Upper lobe of left lung (tissue), 6 donors: ENCODE data around the gene MEGF11. TPM values are rescaled to one million over a fixed set of nuclear protein-coding genes. Genes with fewer than 3 reads are reported as not detected.

Source experiments
- ATAC-seq, 2 donors: fragments of 200-7000 bp; cut with Tn5 transposase; one replicate each; pipeline ENCODE4 v1.9.1; 2022; ENCODE audit warnings: mild to moderate bottlenecking in 2 of 2, moderate library complexity in 2 of 2; ENCODE audit not compliant: low FRiP score in 2 of 2
- DNase-seq, 2 donors: peaks; one replicate each; pipeline ENCODE4 v3.0.0-alpha.2; 2019 to 2020
- H3K27ac ChIP-seq, 4 donors: fragments of 200-600 bp; sonication (generic); one replicate each; pipeline ENCODE4 v1.5.1; 2016 to 2019
- H3K27me3 ChIP-seq, 4 donors: fragments of 200-600 bp; sonication (generic); one replicate each; pipeline ENCODE4 v1.5.1; 2017 to 2019
- H3K36me3 ChIP-seq, 4 donors: fragments of 200-600 bp; sonication (generic); one replicate each; pipeline ENCODE4 v1.5.1; 2016 to 2019
- H3K4me1 ChIP-seq, 4 donors: fragments of 200-600 bp; sonication (generic); one replicate each; pipeline ENCODE4 v1.5.1; 2018 to 2019
- H3K4me3 ChIP-seq, 4 donors: fragments of 200-600 bp; sonication (generic); one replicate each; pipeline ENCODE4 v1.5.1; 2017 to 2019; ENCODE audit warnings: mild to moderate bottlenecking in 2 of 4, moderate library complexity in 1 of 4
- H3K9me3 ChIP-seq, 4 donors: fragments of 200-600 bp; sonication (generic); one replicate each; pipeline ENCODE4 v1.5.1; 2018 to 2019
- EP300 ChIP-seq, 4 donors: sonication (generic); formaldehyde crosslinking; IDR thresholded peaks; one replicate each; pipeline ENCODE4 v1.5.1; 2017; ENCODE audit warnings: antibody characterized with exemption in 4 of 4, control low read depth in 2 of 4
- POLR2A ChIP-seq, 4 donors: fragments of 450-650 bp; IDR thresholded peaks; one replicate each; pipeline ENCODE4 v1.5.1; 2016 to 2017; ENCODE audit warnings: antibody characterized with exemption in 4 of 4, mild to moderate bottlenecking in 2 of 4
- POLR2AphosphoS5 ChIP-seq, 2 donors: sonication (generic); formaldehyde crosslinking; IDR thresholded peaks; one replicate each; pipeline ENCODE4 v1.5.1; 2017; ENCODE audit warnings: antibody characterized with exemption in 2 of 2
- WGBS, 2 donors: methylation state at CpG; one replicate each; pipeline ENCODE4 v1.1.5; 2017 to 2018; 5-methylcytosine and 5-hydroxymethylcytosine counted together
- total RNA-seq, 6 donors: library from RNA; depleted of rRNA in 4 of 6; stranded (reverse); fragments of >200 nt in 4 of 6; gene quantifications; one replicate each; pipeline versions ENCODE4 v1.1.0 to v1.2.1, GENCODE V29; 2016 to 2021
- TF ChIP-seq, protein P1 (sequence below), 6 experiments: fragments of 450-650 bp in 4 of 6; fragments of 200-600 bp in 2 of 6; sonication (generic) in 2 of 6; IDR thresholded peaks; one replicate each; pipeline ENCODE4 v1.5.1; 2016 to 2019; ENCODE audit warnings: antibody characterized with exemption in 6 of 6
- donor health status: DM: no; HTN: no; CAD: no; lungs with moderate emphysema.
- donor health status: DM: no; HTN: yes; CAD: no; lungs with severe emphysema.

Gene MEGF11
- total RNA-seq, 6 donors from 2014 or later, result 1.5 to 4.0 (median 3.5) TPM; not detected in 3

DNA sequence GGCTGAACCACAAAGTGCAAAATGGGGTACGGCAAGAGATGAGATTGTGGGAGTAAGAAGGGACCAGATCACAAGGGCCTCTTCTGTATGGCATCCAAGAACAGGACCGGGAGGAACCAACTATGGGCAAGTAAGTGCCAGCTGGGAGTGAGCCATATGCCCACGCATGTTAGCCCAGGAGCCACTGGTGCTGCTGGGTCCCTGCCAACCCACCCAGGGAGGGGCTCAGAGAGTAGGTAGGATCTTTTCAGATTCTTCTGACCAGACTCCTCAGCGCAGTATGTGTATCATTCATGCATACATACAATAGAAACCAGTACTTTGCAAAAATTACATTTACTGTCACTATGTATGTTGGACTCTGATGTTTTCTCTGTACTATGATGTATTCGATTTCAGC lies 330.3 kb downstream of the MEGF11 start:
- H3K9me3 ChIP-seq, result no peaks in the 10 kb centered on the region
- DNase-seq, result no peak
- H3K36me3 ChIP-seq, result peaks cover 0 to 16% (median 5%) of the 10 kb centered on the region in 4 donors
- no peak overlapping the region for H3K4me3 ChIP-seq
- H3K27ac ChIP-seq, result no peak overlapping the region
- no peak for ATAC-seq
- 83 to 84% methylated on average over 5 of the region's 5 CpGs for WGBS, 2 donors
- TF ChIP-seq EP300 (IDR thresholded peaks at IDR 0.05) (no peak), POLR2AphosphoS5 (IDR thresholded peaks at IDR 0.05) (no peak), POLR2A (IDR thresholded peaks at IDR 0.05) (no peak)
- TF ChIP-seq, protein P1, sequence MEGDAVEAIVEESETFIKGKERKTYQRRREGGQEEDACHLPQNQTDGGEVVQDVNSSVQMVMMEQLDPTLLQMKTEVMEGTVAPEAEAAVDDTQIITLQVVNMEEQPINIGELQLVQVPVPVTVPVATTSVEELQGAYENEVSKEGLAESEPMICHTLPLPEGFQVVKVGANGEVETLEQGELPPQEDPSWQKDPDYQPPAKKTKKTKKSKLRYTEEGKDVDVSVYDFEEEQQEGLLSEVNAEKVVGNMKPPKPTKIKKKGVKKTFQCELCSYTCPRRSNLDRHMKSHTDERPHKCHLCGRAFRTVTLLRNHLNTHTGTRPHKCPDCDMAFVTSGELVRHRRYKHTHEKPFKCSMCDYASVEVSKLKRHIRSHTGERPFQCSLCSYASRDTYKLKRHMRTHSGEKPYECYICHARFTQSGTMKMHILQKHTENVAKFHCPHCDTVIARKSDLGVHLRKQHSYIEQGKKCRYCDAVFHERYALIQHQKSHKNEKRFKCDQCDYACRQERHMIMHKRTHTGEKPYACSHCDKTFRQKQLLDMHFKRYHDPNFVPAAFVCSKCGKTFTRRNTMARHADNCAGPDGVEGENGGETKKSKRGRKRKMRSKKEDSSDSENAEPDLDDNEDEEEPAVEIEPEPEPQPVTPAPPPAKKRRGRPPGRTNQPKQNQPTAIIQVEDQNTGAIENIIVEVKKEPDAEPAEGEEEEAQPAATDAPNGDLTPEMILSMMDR (IDR thresholded peaks at IDR 0.05), result no peak
- H3K27me3 ChIP-seq, result no peaks in the 10 kb centered on the region
- H3K4me1 ChIP-seq, result no peaks in the 10 kb centered on the region

DNA sequence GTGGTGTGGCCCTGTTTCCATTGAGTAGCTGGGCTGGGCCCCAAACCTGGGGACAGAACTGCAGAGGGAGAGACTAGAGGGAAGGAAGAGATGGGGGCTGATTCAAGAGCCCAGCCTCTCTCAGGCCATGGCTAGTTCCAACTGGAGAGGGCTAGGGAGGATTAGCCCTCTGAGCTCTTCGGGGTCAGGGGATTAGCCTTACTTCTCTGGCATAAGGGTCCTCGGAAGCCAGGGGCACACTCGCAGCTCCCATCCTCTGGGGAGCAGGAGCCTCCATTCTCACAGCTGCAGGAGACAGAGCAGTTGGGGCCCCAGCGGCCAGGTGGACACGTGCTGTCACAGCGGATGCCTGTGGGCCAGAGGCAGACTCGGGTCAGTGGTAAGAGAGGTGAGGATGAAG lies 330.9 kb downstream of the MEGF11 start:
- Histone ChIP-seq H3K36me3 (peaks cover 0 to 16% (median 6%) of the 10 kb centered on the region in 4 donors), H3K4me1 (no peaks in the 10 kb centered on the region), H3K27ac (no peak overlapping the region), H3K9me3 (no peaks in the 10 kb centered on the region), H3K27me3 (no peaks in the 10 kb centered on the region), H3K4me3 (no peak overlapping the region)
- TF ChIP-seq POLR2AphosphoS5 (IDR thresholded peaks at IDR 0.05), result no peak
- TF ChIP-seq, protein P1 (IDR thresholded peaks at IDR 0.05), result no peak
- TF ChIP-seq POLR2A (IDR thresholded peaks at IDR 0.05), result no peak
- no peak for TF ChIP-seq EP300 (IDR thresholded peaks at IDR 0.05)
- 79 to 95% methylated on average over 7 of the region's 7 CpGs for WGBS, 2 donors
- DNase-seq, result peak in 1 of 2 donors; percentile 31
- ATAC-seq, result no peak

DNA sequence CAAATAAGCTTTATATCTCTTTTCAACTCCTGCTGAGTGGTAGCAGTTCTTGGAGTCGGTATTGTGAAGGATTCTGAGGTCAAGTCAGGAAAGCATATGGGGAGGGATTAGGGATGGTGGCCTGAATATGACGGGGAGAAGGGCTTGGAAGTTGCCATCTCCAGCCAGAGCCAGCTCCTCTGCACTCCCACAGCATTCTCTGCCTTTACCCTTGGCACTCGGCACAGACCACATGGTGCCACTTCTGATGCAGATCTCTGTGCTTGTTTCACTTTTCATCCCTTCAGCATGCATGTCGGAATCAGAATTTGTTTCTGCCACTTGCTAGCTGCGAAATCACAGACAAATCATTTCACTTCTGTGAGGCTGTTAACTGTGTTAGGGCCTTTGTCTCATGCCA lies 331.8 kb downstream of the MEGF11 start:
- H3K9me3 ChIP-seq, result no peaks in the 10 kb centered on the region
- H3K27ac ChIP-seq, result no peak overlapping the region
- no peak overlapping the region for H3K4me3 ChIP-seq
- ATAC-seq (no peak), DNase-seq (no peak)
- H3K36me3 ChIP-seq, result peaks cover 0 to 16% (median 6%) of the 10 kb centered on the region in 4 donors
- H3K27me3 ChIP-seq, result no peaks in the 10 kb centered on the region
- peaks cover 0 to 3% (median under 1%) of the 10 kb centered on the region in 4 donors for H3K4me1 ChIP-seq
- WGBS, 2 donors, result 83 to 92% methylated on average over 5 of the region's 5 CpGs
- TF ChIP-seq, protein P1 (IDR thresholded peaks at IDR 0.05), result no peak
- TF ChIP-seq POLR2AphosphoS5 (IDR thresholded peaks at IDR 0.05) (no peak), POLR2A (IDR thresholded peaks at IDR 0.05) (no peak), EP300 (IDR thresholded peaks at IDR 0.05) (no peak)

DNA sequence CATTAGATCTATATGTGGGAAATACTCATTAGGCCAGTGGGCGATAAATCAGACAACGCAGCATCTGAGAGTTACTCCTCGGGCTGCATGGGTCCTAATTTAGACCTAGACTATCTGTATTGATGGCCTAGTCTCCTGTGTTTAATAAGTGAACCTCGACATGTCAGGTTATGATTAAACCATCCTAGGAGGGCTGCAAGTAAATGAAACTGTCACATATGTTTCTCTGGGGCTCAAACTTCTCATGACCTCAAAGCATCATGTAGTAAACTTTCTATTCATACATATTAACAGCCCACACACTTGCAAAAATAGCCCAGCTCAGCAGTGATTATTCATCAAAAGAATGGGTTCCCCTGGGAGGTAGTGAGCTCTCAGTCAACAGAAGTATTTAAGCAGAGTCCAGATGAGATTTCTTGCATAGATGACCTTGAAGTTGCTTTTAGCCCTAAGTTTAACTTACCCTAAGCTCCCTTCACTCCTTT lies 332.7 kb downstream of the MEGF11 start:
- ATAC-seq, result no peak

More for the DNA sequence above, 332.7 kb downstream of the MEGF11 start:
- TF ChIP-seq, protein P1 (IDR thresholded peaks at IDR 0.05), result no peak
- TF ChIP-seq POLR2AphosphoS5 (IDR thresholded peaks at IDR 0.05) (no peak), EP300 (IDR thresholded peaks at IDR 0.05) (no peak), POLR2A (IDR thresholded peaks at IDR 0.05) (no peak)
- peaks cover 0 to 16% (median 6%) of the 10 kb centered on the region in 4 donors for H3K36me3 ChIP-seq
- no peaks in the 10 kb centered on the region for H3K27me3 ChIP-seq
- H3K4me1 ChIP-seq, result peaks cover 0 to 10% (median 6%) of the 10 kb centered on the region in 4 donors
- WGBS, 2 donors, result 82 to 85% methylated on average over 4 of the region's 4 CpGs
- no peak for DNase-seq
- H3K27ac ChIP-seq, result no peak overlapping the region
- no peaks in the 10 kb centered on the region for H3K9me3 ChIP-seq
- H3K4me3 ChIP-seq, result no peak overlapping the region
